ENCODE measurements around the gene CDH23.

Gene CDH23

GRCh38 chr10:71521504-71522441, 125.1 kb downstream of the CDH23 start:
- DNase-seq = no peak

DNA sequence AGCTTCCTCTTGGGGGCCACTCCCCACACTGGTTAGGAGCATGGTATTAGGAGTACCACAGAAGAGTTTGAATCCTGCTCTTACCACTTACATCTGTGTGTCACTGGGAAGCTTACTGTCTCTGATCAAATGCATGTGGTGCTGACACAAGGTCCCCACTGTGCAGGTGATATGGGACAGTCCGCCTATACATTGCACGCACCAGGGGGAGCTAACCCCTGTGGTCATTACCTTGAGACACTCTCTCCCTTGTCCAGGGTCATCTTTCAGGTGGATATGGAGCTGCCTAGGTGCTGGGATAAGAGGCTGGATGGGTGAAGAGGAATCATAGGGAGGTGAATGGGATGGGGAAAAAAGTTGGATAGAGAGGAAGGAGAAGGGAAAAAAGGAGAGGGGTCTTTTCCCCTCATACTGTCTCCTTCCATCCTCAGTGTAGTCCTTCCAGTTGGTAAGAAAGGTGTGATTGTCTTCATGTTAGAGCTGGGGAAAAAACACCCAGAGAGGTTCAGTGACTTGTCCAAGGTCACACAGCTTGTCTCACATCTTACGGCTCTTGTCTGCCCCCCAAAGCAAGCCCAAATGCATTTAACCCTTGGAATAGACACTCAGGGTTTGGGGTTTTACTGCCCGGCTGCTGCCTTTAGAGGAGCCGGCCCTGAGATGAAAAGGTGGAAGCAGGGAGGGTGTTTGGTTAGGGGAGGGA, 125.9 kb downstream of the CDH23 start:
- DNase-seq = no peak

DNA sequence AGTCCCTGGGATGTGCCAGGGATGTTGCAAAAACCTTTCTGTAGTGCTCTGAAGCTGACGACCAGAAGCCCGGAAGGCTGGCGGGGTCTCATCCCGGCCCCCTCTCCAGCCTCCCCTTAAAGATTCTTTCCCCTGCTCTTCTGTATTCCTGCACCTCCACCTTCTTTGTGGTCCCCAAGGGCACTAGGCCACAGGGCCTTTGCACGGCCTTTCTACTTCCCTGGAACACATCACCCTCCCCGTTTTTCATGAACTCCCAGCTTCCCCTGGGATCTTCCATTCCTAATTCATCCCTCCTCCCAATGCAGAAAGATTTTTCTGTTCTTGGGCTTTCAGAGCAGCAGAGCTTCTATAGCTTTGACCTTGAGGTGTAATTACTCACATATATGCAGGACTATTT, 127.0 kb downstream of the CDH23 start:
- no peak for DNase-seq

- no peak for DNase-seq
Measured at GRCh38 chr10:71525092-71525491, 128.4 kb downstream of the CDH23 start.

DNA sequence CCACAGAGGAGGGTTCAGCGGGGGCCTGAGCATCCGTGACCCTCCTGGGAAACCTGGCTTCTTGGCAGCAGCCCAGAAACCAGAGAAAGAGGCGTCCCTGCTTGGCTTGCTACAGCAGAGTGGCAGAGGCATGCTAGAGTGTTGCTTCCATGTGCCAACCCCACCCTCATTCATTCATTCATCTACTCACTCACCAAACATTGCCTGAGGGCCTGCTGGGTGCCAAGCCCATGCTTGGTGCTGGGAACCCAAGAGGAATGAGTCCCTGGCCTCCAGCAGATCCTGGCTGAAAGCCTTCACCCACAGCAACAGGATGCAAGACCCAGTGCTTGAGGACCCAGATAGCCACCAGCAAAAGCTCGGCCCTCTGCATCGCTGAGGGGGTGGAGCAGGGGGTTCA, 129.0 kb downstream of the CDH23 start:
- DNase-seq = no peak

GRCh38 chr10:71526653-71527052, 129.9 kb downstream of the CDH23 start:
- DNase-seq = no peak

DNA sequence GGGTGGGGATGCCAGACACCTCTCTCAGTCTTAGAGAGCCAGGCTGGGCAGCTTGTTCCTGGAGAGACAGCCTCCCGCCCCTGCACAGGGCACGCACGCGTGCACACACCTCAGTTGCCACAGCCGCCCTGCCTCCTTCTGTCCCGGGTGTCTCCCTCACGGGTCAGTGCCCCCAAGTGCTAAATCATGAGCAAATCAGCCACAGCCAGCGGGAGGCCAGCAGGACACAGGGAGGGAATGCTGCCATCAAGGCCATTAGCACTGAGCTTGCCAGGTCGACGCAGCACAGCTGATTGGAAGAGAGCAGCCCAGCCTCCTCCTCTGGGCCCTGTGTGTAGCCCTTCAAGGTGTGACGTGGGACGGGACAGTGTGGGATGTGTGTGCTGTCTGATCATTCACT, 130.4 kb downstream of the CDH23 start:
- DNase-seq = no peak

- DNase-seq = no peak
Measured at GRCh38 chr10:71528371-71529206, 131.9 kb downstream of the CDH23 start.

DNA sequence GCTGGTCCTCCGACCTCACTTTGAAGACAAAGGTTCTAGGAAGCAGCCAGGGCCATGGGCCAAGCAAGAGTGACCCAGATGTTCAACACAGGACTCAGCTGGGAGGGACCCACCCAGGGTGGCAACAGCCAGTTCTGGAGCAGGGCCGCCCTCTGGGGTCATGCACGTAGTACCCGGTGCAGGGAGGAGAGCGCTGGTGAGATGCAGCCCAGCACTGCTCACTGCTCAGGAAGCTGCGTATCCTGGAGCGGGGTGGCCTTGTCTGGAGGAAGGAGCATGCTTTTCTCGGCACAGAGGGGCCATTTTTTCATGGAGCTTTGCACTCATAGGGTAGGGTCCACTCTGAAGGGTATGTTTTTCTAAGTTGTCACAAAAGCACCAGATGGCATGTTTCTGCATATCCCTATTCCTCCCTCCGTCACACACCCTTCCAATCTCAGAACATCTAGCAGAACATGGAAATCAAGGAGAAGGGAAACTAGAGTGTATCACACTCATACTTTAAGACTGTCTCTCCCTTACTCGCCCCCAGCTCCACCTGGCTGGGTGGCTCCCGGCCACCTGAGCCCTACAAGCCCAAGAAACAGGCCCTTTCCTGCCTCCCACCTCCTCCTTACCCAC, 132.6 kb downstream of the CDH23 start:
- no peak for DNase-seq

GRCh38 chr10:71530781-71531180, 134.1 kb downstream of the CDH23 start:
- no peak for DNase-seq

GRCh38 chr10:71531485-71532446, 135.0 kb downstream of the CDH23 start:
- DNase-seq = no peak

- DNase-seq = no peak
Measured at GRCh38 chr10:71532878-71533277, 136.2 kb downstream of the CDH23 start.

DNA sequence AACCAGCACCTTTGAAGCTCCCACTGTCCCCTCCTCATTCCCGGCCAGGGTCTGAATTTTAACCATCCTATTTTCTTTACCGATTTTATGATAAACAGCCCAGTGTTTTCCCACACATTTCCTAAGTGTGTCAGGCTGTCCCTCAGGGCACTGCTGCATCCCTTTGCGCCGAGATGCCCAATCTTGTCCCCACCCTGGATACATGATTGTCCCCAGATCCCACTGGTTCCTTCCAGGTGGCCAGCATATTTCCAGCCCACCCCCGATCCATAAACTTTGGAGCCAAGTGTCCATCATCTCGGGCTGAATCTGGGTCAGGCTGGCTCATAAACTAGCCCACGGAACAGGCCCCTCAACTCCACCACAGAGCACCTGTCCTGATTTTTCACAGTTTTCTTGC, 137.2 kb downstream of the CDH23 start:
- no peak for DNase-seq

GRCh38 chr10:71534568-71535194, 138.0 kb downstream of the CDH23 start:
- DNase-seq = no peak

GRCh38 chr10:71536332-71536731, 139.6 kb downstream of the CDH23 start:
- no peak for DNase-seq

DNA sequence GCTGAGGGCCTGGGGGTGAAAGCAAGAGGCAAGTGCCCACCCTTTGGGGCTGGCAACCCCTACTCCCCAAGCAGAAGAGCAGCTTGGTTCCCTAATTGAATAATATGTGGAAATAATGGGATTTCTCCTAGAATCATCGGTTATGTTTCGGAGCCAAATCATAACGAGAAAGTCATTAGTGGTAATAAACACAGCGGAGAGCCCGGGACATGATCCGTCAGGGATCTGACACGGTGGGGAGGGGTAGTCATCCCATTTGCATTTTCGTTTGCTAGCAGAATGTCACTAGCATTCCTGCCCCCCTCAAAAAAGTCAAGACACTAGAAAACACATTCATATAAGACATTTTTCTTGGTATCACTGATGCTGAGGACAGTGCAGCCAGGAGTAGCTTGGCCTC, 140.4 kb downstream of the CDH23 start:
- DNase-seq = no peak

DNA sequence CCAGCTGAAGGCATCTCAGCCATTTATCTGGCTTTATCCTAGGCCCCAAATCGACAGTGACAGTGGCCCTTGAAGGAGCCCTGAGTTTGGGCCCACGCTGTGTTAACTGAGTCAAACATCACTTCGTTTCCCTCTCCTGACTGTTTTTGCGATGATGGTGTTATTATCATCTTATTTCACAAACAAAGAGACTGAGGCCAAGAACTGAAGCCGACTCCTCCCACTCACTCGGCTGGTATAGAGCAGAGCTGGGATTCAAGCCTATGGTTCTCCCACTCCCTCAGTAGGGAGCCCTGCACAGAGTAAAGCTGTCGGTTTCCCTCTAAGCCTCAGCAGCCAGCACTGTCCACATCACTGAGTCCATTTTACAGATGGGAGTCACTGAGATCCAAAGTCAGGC, 141.0 kb downstream of the CDH23 start:
- no peak for DNase-seq

DNA sequence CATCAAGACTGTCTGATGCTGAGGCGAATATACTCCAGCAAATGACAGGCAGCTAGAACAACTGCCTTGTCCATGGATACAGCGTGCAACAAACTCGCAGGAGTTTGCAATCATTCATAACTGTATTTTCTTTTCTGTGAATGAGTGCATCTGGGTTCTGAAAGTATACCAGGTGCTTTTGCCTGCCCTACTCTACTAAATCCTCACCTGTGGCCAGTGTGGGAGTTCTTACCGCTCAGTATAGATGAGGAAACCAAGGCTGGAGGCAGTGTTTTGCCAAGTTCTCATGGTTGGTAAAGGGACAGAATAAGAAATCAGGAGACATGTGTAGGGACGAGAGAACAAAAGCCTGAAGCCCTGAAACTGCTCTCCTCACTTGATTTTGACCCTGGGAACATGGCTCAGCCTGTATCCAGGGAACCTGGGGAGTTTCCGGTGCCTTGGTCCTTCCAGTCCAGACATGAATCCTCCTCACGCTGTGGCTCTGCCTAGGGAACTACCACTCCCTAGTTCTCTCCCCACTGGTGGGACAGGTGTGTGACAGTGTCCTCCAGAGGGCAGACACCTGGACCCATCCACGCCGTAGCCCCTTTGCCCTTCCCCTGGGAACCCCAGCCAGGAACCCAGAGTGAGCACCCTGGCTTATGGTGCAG, 142.0 kb downstream of the CDH23 start:
- no peak for DNase-seq

DNA sequence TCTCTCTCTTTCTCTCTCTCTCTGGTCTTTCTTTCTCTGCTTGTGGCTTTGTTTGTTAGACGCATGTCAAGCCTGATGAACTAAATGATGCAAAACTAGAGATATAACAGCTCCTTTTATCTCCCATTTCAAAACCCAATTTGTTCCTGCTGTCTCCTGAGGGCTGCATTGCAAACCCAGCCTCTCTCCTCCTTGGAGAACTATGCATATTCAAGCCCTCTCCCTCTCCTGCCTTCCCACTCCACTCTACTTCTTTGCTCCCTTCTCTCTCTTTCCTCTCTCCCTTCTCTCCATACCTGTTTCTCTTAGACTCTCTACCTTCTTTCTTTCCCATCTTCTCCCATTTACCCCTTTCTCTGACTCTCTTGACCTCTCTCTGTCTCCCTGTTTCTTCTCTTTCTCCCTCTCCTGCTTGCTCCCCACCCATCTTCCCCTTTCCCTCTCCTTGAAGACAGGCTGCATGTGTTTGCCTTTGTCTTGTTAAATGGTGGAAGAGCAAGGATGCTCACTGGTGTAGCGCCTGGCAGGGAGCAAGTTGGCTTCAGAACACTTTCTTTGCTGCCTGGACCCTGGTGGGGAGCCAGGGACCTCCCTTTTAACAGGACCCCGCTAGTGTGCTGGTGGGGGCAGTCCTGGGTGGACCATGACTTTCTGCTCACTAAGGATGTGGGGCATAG, 142.9 kb downstream of the CDH23 start:
- no peak for DNase-seq

DNA sequence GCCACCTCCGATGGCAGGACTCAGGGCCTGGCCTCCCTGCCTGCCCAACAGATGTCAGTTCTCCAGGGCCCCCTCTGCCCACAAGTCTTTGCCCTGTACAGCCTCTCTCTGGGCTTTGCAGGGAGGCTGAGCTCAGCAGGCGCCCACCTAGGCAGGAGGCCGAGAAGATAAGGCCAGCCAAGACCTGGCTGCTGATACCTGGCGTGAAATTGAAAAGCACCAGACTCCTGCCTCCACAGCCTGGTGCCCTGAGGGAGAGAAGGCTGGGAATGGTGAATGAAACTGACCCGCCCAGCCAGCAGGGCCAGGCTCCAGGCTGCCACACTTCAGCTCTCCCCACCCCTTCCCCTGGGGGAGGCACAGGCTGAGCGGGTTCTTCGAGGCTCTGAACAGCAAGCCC, 145.8 kb downstream of the CDH23 start:
- DNase-seq = no peak

All from SHP77 (cell line).